GM12872 (cell line): ENCODE data around the gene TERT.

Experiments used
- TF ChIP-seq, protein P1 (sequence below): IDR thresholded peaks from 3 replicates; pipeline ENCODE4 v1.5.1; 2011; ENCODE audit warnings: low read depth, mild to moderate bottlenecking, low read length, moderate library complexity; ENCODE audit not compliant: insufficient read depth

TERT gene

DNA sequence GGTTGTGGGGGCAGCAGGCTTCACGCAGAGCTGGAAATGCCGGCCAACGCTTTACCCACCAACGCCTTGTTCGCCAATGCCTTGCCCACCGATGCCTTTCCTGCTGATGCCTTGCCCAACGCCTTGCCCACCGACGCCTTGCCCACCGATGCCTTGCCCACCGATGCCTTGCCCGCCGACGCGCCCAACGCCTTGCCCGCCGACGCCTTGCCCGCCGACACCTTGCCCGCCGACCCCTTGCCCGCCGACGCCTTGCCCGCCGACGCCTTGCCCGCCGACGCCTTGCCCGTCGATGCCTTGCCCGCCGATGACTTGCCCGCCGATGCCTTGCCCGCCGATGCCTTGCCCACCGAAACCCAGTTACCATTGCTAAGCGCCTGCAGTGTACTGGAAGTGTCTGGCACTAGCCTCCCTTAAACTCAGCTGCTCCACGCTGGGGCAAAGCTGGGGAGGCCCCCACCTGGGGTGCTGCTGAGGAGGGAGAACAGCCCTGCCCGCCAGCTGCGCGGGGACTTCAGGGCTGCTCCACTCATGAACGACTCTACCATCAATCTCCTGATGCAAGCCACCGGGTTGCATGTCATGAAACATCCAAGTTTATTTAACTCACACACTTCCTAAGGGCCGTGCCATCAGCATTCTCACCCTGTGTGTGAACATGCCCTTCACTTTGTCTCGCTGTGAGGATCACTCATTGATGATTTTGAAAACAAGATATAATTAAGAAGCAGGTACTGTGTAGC lies 67.9 kb downstream of the TERT start:
- TF ChIP-seq, protein P1, sequence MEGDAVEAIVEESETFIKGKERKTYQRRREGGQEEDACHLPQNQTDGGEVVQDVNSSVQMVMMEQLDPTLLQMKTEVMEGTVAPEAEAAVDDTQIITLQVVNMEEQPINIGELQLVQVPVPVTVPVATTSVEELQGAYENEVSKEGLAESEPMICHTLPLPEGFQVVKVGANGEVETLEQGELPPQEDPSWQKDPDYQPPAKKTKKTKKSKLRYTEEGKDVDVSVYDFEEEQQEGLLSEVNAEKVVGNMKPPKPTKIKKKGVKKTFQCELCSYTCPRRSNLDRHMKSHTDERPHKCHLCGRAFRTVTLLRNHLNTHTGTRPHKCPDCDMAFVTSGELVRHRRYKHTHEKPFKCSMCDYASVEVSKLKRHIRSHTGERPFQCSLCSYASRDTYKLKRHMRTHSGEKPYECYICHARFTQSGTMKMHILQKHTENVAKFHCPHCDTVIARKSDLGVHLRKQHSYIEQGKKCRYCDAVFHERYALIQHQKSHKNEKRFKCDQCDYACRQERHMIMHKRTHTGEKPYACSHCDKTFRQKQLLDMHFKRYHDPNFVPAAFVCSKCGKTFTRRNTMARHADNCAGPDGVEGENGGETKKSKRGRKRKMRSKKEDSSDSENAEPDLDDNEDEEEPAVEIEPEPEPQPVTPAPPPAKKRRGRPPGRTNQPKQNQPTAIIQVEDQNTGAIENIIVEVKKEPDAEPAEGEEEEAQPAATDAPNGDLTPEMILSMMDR, result no peak

DNA sequence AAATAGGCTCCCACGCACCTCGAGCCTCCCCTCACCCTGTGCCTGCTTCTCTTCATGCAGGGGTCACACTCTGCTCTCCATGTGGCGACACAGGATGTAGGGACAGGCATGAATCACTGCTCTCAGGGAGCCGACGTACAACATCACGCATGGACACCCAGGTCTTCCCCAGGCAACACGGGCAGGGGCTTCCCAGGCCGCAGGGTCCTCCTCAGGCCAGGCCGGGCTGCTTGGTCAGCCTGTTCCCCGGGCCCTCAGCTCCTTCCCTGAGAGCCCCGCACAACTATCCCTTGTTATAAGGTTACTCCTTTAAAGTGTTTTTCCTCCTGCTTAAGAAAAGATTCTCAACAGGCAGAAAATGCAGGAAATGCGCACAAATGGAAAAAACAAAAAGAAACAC lies 68.6 kb downstream of the TERT start:
- TF ChIP-seq, protein P1, result no peak

DNA sequence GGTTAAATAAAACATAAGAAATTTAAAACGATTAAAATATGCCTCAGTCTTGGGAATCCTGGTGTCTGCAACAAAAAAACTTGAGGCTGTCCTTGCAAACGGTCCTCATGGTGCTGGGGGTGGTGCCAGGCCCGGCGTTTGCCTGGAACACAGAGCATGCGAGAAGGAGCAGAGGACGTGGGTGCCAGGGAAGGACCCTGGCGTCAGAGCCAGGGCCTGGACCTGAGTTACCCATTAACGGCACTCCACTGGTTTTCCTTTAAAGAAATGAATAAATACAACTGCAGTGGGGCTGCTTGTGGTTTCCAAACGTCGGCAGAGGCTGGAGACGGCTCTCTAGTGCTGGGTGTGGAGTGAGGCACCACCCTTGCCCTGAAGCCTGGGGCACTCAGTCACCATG lies 69.8 kb downstream of the TERT start, which contains the start of gene SLC6A18:
Gene SLC6A18, plus strand, starts transcription at position 301 of the 400 bp plus-strand sequence. Its CDS starts 97 bp downstream, at position 398.
- TF ChIP-seq, protein P1, result no peak

DNA sequence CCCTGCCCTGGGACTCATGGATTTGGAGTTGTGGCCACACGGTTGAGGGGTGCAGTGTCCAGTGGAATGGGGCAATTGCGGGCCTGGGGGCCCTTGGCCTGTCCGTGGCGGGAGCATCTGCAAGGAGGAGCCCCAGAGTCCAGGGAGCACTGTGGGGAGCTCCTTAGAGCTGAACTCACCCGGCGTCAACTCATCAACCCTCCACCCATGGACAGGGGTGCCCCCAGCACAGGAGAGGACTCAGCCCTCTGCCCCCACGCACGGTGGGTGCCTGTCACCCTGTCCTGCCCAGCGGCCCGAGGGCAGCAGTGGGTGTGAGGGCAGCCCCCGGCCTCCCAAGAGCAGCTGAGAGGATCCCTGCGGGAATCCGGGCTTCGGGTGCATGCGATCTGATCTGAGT lies 70.2 kb downstream of the TERT start:
- TF ChIP-seq, protein P1, result no peak

DNA sequence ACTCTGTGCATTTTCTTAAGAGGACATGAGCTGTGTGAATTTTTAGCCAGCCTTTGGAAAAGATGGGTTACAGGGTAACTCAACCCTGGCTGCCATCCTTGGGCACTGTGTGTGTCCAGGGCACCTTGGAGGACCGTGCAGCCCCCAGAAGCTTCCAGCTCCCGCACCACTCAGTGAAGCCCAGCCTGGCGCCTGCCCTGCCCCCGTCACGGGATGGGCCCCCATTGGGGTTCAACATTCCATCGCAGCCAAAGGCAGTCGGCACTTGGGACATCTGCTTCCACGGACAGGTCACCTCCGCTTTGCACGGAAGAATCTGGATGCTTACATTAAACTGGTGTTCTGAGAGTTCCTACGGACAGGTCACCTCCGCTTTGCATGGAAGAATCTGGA lies 71.6 kb downstream of the TERT start:
- TF ChIP-seq, protein P1, result no peak

DNA sequence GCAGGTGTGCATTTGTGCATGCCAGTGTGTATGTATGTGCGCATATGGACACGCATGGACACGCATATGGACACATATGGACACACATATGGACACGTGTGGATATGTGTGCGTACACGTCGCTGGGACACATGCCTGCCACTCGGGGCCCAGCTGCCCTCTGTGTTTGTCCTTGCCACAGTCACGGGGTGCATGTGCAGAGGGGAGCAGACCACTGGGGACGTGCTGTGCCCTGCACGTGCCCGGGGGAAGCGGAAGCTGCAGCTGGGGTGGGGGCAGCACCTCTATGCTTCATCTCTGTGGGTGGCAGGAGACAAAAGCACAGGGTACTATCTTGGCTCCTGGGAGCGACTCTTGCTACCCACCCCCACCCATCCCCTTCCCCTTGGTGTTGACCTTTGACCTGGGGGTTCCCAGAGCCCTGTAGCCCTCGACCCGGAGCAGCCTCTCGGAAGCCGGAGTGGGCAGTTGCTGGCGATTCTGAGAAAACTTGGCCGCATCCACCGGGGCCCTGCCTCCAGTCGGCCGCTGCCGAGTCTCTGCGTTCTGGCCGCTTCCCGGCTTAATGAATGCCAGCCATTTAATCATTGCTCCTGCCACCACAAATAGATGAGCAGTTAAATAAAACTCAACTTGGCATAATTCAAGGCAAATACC lies 72.1 kb downstream of the TERT start:
- TF ChIP-seq, protein P1, result no peak

DNA sequence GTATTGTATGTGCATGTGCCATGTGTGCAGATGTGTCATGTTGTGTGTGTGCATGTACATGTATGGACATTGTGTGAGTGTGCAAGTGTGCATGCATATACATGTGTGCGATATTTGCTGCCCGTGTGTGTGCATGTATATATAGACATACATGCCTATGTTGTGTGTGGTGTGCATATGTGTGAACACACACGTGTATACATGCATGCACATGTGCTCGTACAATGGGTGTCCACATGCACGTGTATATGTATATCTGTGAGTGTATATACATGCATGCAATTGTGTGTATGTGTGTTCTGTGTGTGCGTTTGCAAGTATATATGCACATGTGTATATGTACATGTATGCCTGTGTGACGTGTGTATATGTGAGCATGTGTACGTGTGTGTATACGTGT lies 72.7 kb downstream of the TERT start:
- TF ChIP-seq, protein P1, result no peak
